Ectodermal cell (in vitro differentiated cells): ENCODE measurements around the gene EPS8.
"Not testable (repeated sequence)": the region's sequence is repeated elsewhere in the genome, so short reads cannot be mapped to it uniquely, and the experiment has no call there.

Experiments used
- H3K27ac ChIP-seq: 2 replicates; pipeline ENCODE4 v1.7.0; 2013; ENCODE audit warnings: mild to moderate bottlenecking, low read depth, low read length; ENCODE audit not compliant: insufficient read depth, poor library complexity, severe bottlenecking
- H3K27me3 ChIP-seq: 2 replicates; pipeline ENCODE4 v1.7.0; 2013; ENCODE audit warnings: mild to moderate bottlenecking, low read length; ENCODE audit not compliant: insufficient read depth, control insufficient read depth, poor library complexity, severe bottlenecking
- H3K36me3 ChIP-seq: one replicate; pipeline ENCODE4 v1.7.0; 2013; ENCODE audit warnings: low read length; ENCODE audit not compliant: control insufficient read depth, insufficient read depth
- H3K4me1 ChIP-seq: one replicate; pipeline ENCODE4 v1.7.0; 2013; ENCODE audit warnings: low read length; ENCODE audit not compliant: control insufficient read depth, insufficient read depth
- H3K4me3 ChIP-seq: 2 replicates; pipeline ENCODE4 v1.7.0; 2013; ENCODE audit warnings: low read depth, low read length, control low read depth; ENCODE audit not compliant: insufficient read depth
- H3K9me3 ChIP-seq: 2 replicates; pipeline ENCODE4 v1.7.0; 2013; ENCODE audit warnings: mild to moderate bottlenecking, low read length, moderate library complexity; ENCODE audit not compliant: control insufficient read depth
- WGBS, 2 experiments: methylation state at CpG; one replicate each; pipeline ENCODE4 v1.1.7; 2013; ENCODE audit warnings: missing lambda C conversion rate in 2 of 2; 5-methylcytosine and 5-hydroxymethylcytosine counted together

EPS8 gene

GRCh38 chr12:15631007-15631715, 158.0 kb downstream of the EPS8 start:
- H3K36me3 ChIP-seq: no peaks in the 10 kb centered on the region
- peaks cover 21% of the 10 kb centered on the region for H3K4me1 ChIP-seq
- no peak overlapping the region for H3K27ac ChIP-seq
- H3K4me3 ChIP-seq: no peak overlapping the region
- 94 to 98% methylated on average over 5 to 6 of the region's 6 CpGs for WGBS, 2 experiments
- H3K9me3 ChIP-seq: no peaks in the 10 kb centered on the region
- H3K27me3 ChIP-seq: no peaks in the 10 kb centered on the region

GRCh38 chr12:15629761-15630160, 159.4 kb downstream of the EPS8 start:
- no peaks in the 10 kb centered on the region for H3K27me3 ChIP-seq
- H3K27ac ChIP-seq: peak overlapping the region; percentile 59
- H3K9me3 ChIP-seq: no peaks in the 10 kb centered on the region
- H3K36me3 ChIP-seq: no peaks in the 10 kb centered on the region
- H3K4me1 ChIP-seq: peaks cover 21% of the 10 kb centered on the region
- H3K4me3 ChIP-seq: no peak overlapping the region
- WGBS, 2 experiments: 100% methylated on average over 1 of the region's 3 CpGs

GRCh38 chr12:15629108-15629507, 160.1 kb downstream of the EPS8 start:
- Histone ChIP-seq H3K4me3 (no peak overlapping the region), H3K27ac (peak overlapping the region; percentile 88), H3K36me3 (no peaks in the 10 kb centered on the region), H3K4me1 (peaks cover 21% of the 10 kb centered on the region), H3K9me3 (no peaks in the 10 kb centered on the region), H3K27me3 (no peaks in the 10 kb centered on the region)
- WGBS, 2 experiments: 22 to 24% methylated on average over 5 of the region's 5 CpGs

GRCh38 chr12:15627995-15628945, 160.9 kb downstream of the EPS8 start:
- Histone ChIP-seq H3K9me3 (no peaks in the 10 kb centered on the region), H3K27me3 (no peaks in the 10 kb centered on the region), H3K4me1 (peaks cover 21% of the 10 kb centered on the region), H3K4me3 (no peak overlapping the region), H3K36me3 (no peaks in the 10 kb centered on the region), H3K27ac (peak overlapping the region; percentile 88)
- WGBS, 2 experiments: 57 to 60% methylated on average over 4 of the region's 4 CpGs

- no peaks in the 10 kb centered on the region for H3K27me3 ChIP-seq
- WGBS, 2 experiments: 92 to 96% methylated on average over 2 of the region's 2 CpGs
These were observed 164.1 kb downstream of the EPS8 start for GRCh38 chr12:15625075-15625474.

GRCh38 chr12:15620741-15621539, 168.2 kb downstream of the EPS8 start:
- H3K9me3 ChIP-seq: no peaks in the 10 kb centered on the region
- H3K36me3 ChIP-seq: no peaks in the 10 kb centered on the region
- H3K4me3 ChIP-seq: no peak overlapping the region
- WGBS, 2 experiments: 95 to 97% methylated on average over 4 of the region's 4 CpGs
- no peak overlapping the region for H3K27ac ChIP-seq
- H3K4me1 ChIP-seq: no peaks in the 10 kb centered on the region
- no peaks in the 10 kb centered on the region for H3K27me3 ChIP-seq

More at GRCh38 chr12:15625075-15625474, 164.1 kb downstream of the EPS8 start:
- no peak overlapping the region for H3K4me3 ChIP-seq
- H3K9me3 ChIP-seq: no peaks in the 10 kb centered on the region
- no peak overlapping the region for H3K27ac ChIP-seq
- no peaks in the 10 kb centered on the region for H3K36me3 ChIP-seq
- H3K4me1 ChIP-seq: peaks cover 21% of the 10 kb centered on the region

- H3K4me3 ChIP-seq, H3K27me3 ChIP-seq, H3K36me3 ChIP-seq, H3K9me3 ChIP-seq, H3K4me1 ChIP-seq, H3K27ac ChIP-seq: not testable (repeated sequence)
- WGBS, 2 experiments: 90 to 96% methylated on average over 8 of the region's 8 CpGs
These were observed 172.7 kb downstream of the EPS8 start for GRCh38 chr12:15616495-15616894.

GRCh38 chr12:15613981-15614380, 175.2 kb downstream of the EPS8 start:
- no peaks in the 10 kb centered on the region for H3K4me1 ChIP-seq
- H3K27ac ChIP-seq: no peak overlapping the region
- H3K4me3 ChIP-seq: no peak overlapping the region
- WGBS, 2 experiments: 97 to 100% methylated on average over 1 of the region's 1 CpG
- H3K36me3 ChIP-seq: no peaks in the 10 kb centered on the region
- H3K27me3 ChIP-seq: no peaks in the 10 kb centered on the region
- no peaks in the 10 kb centered on the region for H3K9me3 ChIP-seq

- Histone ChIP-seq H3K4me1 (no peaks in the 10 kb centered on the region), H3K9me3 (no peaks in the 10 kb centered on the region), H3K27ac (no peak overlapping the region), H3K36me3 (no peaks in the 10 kb centered on the region), H3K4me3 (no peak overlapping the region), H3K27me3 (no peaks in the 10 kb centered on the region)
- WGBS, 2 experiments: 90 to 100% methylated on average over 1 of the region's 1 CpG
These were observed 180.2 kb downstream of the EPS8 start for GRCh38 chr12:15608941-15609340.

- WGBS, 2 experiments: 93 to 94% methylated on average over 1 of the region's 1 CpG
- Histone ChIP-seq H3K9me3 (no peaks in the 10 kb centered on the region), H3K27me3 (no peaks in the 10 kb centered on the region), H3K4me1 (no peaks in the 10 kb centered on the region), H3K4me3 (no peak overlapping the region), H3K36me3 (no peaks in the 10 kb centered on the region), H3K27ac (no peak overlapping the region)
These were observed 180.8 kb downstream of the EPS8 start for GRCh38 chr12:15608406-15608805.
